OCI-LY7 (cell line): ENCODE results near the gene SPARC. TPM values are rescaled to one million over a fixed set of nuclear protein-coding genes. Genes with fewer than 3 reads are reported as not detected.

ENCODE experiments used
- BruUV-seq: library from RNA; stranded (reverse); fragments of 400-500 nt; replicated peaks from 2 replicates; lab custom pipeline; 2021; lab: Mats Ljungman, UMichigan
- CTCF ChIA-PET: fragments of 300-600 bp; sonication (Branson Sonifier 250); formaldehyde crosslinking; loops from one replicate; lab custom pipeline; 2022; ENCODE audit warnings: antibody characterized with exemption; ENCODE audit not compliant: unreplicated experiment; lab: Charles Lee
- POLR2A ChIA-PET: fragments of 300-600 bp; sonication (Branson Sonifier 250); formaldehyde crosslinking; loops from one replicate; lab custom pipeline; 2022; ENCODE audit warnings: antibody characterized with exemption; lab: Charles Lee
- DNase-seq: peaks from one replicate; pipeline ENCODE4 v3.0.0-alpha.2; 2015; ENCODE audit warnings: low spot score
- H2AFZ ChIP-seq: fragments of 200-600 bp; sonication (generic), shearing (Covaris generic); 2 replicates; pipeline ENCODE4 v1.6.1; 2014; ENCODE audit warnings: mild to moderate bottlenecking, antibody characterized with exemption, low read length, moderate library complexity
- H3K27ac ChIP-seq: fragments of 200-600 bp; sonication (generic); 2 replicates; pipeline ENCODE4 v1.5.1; 2014; ENCODE audit warnings: mixed run types, low read depth, mild to moderate bottlenecking, moderate library complexity, low read length, inconsistent platforms; ENCODE audit not compliant: poor library complexity, severe bottlenecking
- H3K36me3 ChIP-seq: fragments of 200-600 bp; sonication (generic); 2 replicates; pipeline ENCODE4 v1.6.1; 2014; ENCODE audit warnings: mild to moderate bottlenecking, antibody characterized with exemption, low read length, moderate library complexity, mixed read lengths; ENCODE audit not compliant: insufficient read depth
- H3K4me1 ChIP-seq: fragments of 200-600 bp; sonication (generic); 2 replicates; pipeline ENCODE4 v1.5.1; 2014; ENCODE audit warnings: mild to moderate bottlenecking, low read length; ENCODE audit not compliant: insufficient read depth, poor library complexity, severe bottlenecking
- H3K4me2 ChIP-seq: fragments of 200-600 bp; sonication (generic); 2 replicates; pipeline ENCODE4 v1.6.1; 2014; ENCODE audit warnings: mild to moderate bottlenecking, low read length
- H3K4me3 ChIP-seq: fragments of 200-600 bp; sonication (generic); 2 replicates; pipeline ENCODE4 v1.5.1; 2014; ENCODE audit warnings: mild to moderate bottlenecking, low read depth, low read length; ENCODE audit not compliant: poor library complexity, severe bottlenecking
- H3K79me2 ChIP-seq: fragments of 200-600 bp; sonication (generic); 2 replicates; pipeline ENCODE4 v1.6.1; 2016; ENCODE audit warnings: low read depth, mild to moderate bottlenecking, low read length, moderate library complexity, mixed read lengths; ENCODE audit not compliant: insufficient read depth
- H3K9me2 ChIP-seq: fragments of 200-600 bp; sonication (generic); 2 replicates; pipeline ENCODE4 v1.6.1; 2016; ENCODE audit warnings: mild to moderate bottlenecking, low read length, mixed read lengths; ENCODE audit not compliant: insufficient read depth
- H3K9me3 ChIP-seq: fragments of 200-600 bp; sonication (generic); 2 replicates; pipeline ENCODE4 v1.6.1; 2014; ENCODE audit warnings: mild to moderate bottlenecking, mixed run types, low read length, mixed read lengths
- H4K20me1 ChIP-seq: fragments of 200-600 bp; sonication (generic); 2 replicates; pipeline ENCODE4 v1.6.1; 2014; ENCODE audit warnings: mild to moderate bottlenecking, antibody characterized with exemption, low read length, moderate library complexity, mixed read lengths; ENCODE audit not compliant: insufficient read depth
- CTCF ChIP-seq: fragments of 200-600 bp; sonication (generic); conservative IDR thresholded peaks from 2 replicates; pipeline ENCODE4 v1.5.1; 2014; ENCODE audit warnings: mild to moderate bottlenecking, antibody characterized with exemption, low read length, moderate library complexity, mixed read lengths
- EZH2phosphoT487 ChIP-seq: fragments of 200-600 bp; sonication (generic); IDR thresholded peaks from 2 replicates; pipeline ENCODE4 v1.6.1; 2018; ENCODE audit warnings: low read depth, borderline replicate concordance, mild to moderate bottlenecking, mixed run types, antibody characterized with exemption, low read length, moderate library complexity, mixed read lengths
- intact Hi-C: fragments of 100-400 bp; cut with micrococcal nuclease; formaldehyde crosslinking; loops from one replicate; pipeline ENCODE4 v1.10.0; 2022; ENCODE audit not compliant: unreplicated experiment
- total RNA-seq, 2 experiments: library from RNA; depleted of rRNA in 1 of 2; stranded (reverse); fragments of >200 nt in 1 of 2; shearing (Covaris generic) in 1 of 2; gene quantifications; 2 replicates each; pipeline ENCODE4 v1.2.3, GENCODE V29; 2014 to 2022

The SPARC gene
- total RNA-seq, 2 experiments from 2014 or later = 0.89 TPM; not detected in 1

- TF ChIP-seq CTCF (no peak), EZH2phosphoT487 (no peak)
These were observed 40.4 kb downstream of the SPARC start for GRCh38 chr5:151646334-151646733.

DNA sequence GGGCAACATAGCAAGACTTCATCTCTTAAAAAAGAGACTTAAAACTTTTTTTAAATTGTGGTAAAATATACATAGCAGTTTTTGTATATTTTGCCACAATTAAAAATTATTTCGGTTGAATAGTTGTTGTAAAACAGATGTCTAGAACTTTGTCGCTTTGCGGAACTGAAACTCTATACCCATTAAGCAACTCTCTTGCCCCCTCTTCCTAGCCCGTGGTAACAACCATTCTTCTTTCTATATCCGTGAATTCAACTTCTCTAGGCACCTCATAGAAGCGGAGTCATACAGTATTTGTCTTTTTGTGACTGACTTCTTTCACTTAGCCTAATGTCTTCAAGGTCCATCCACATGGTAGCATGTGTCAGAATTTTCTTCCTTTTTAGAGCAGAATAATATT lies 43.3 kb downstream of the SPARC start:
- no peak overlapping the region for H3K4me2 ChIP-seq
- no peak for TF ChIP-seq EZH2phosphoT487
- no peak for TF ChIP-seq CTCF
- POLR2A ChIA-PET = no interaction called here
- H2AFZ ChIP-seq = no peak overlapping the region
- BruUV-seq = no TSS peak
- DNase-seq = peak; percentile 28
- no peaks in the 10 kb centered on the region for H3K36me3 ChIP-seq
- H3K27ac ChIP-seq = no peak overlapping the region
- no peaks in the 10 kb centered on the region for H3K79me2 ChIP-seq
- intact Hi-C loops = no loop called here
- no peaks in the 10 kb centered on the region for H4K20me1 ChIP-seq
- no peaks in the 10 kb centered on the region for H3K4me1 ChIP-seq
- H3K9me2 ChIP-seq = no peaks in the 10 kb centered on the region
- no peaks in the 10 kb centered on the region for H3K9me3 ChIP-seq
- no peak overlapping the region for H3K4me3 ChIP-seq
- CTCF ChIA-PET = interaction anchor here (1.6 kb wide), 1 partner anchor 9 kb away, joined by 5 read pairs; no protein-coding TSS in a partner anchor

More at GRCh38 chr5:151646334-151646733, 40.4 kb downstream of the SPARC start:
- intact Hi-C loops = no loop called here
- no peak overlapping the region for H3K4me3 ChIP-seq
- DNase-seq = no peak
- H3K9me3 ChIP-seq = no peaks in the 10 kb centered on the region
- ChIA-PET CTCF (no interaction called here), POLR2A (interaction anchor here (1.0 kb wide), 1 partner anchor 22 kb away, joined by 3 read pairs; no protein-coding TSS in a partner anchor)
- H3K4me2 ChIP-seq = no peak overlapping the region
- H3K4me1 ChIP-seq = no peaks in the 10 kb centered on the region
- no peaks in the 10 kb centered on the region for H4K20me1 ChIP-seq
- no peak overlapping the region for H3K27ac ChIP-seq
- no TSS peak for BruUV-seq
- no peak overlapping the region for H2AFZ ChIP-seq
- no peaks in the 10 kb centered on the region for H3K79me2 ChIP-seq
- H3K36me3 ChIP-seq = no peaks in the 10 kb centered on the region
- H3K9me2 ChIP-seq = no peaks in the 10 kb centered on the region

DNA sequence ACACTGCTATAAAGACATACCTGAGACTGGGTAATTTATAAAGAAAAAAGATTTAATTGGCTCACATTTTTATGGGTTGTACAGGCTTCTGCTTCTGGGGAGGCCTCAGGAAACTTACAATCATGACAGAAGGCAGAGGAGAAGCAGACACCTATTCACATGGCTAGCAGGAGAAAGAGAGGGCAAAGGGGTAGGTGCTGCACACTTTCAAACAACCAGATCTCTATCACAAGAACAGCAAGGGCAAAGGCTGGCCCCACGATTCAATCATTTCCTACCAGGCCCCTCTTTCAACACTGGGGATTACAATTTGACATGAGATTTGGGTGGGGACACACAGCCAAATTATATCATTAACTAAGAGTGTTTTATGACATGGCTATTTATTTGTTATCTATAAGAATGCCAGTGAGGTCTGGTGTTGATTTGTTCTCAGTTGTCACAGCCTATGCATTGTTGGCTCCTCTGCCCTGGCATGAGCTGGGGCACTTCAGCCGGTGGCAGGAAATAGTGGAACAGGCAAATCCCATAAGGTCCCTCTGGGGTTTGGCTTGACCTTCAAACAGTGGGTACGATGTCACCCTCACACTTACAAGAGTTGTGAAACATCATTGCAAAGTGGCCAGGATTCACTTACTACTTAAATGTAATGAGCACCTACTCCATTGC lies 44.1 kb downstream of the SPARC start:
- H3K9me2 ChIP-seq = no peaks in the 10 kb centered on the region
- no peaks in the 10 kb centered on the region for H3K9me3 ChIP-seq
- TF ChIP-seq CTCF (no peak), EZH2phosphoT487 (no peak)
- no peak overlapping the region for H3K27ac ChIP-seq
- no peak for DNase-seq
- CTCF ChIA-PET = interaction anchor here (1.6 kb wide), 1 partner anchor 10 kb away, joined by 5 read pairs; no protein-coding TSS in a partner anchor
- POLR2A ChIA-PET = no interaction called here
- no TSS peak for BruUV-seq
- H2AFZ ChIP-seq = no peak overlapping the region
- H3K4me2 ChIP-seq = no peak overlapping the region
- no peak overlapping the region for H3K4me3 ChIP-seq
- no peaks in the 10 kb centered on the region for H3K36me3 ChIP-seq
- intact Hi-C loops = no loop called here
- no peaks in the 10 kb centered on the region for H3K4me1 ChIP-seq
- no peaks in the 10 kb centered on the region for H4K20me1 ChIP-seq
- no peaks in the 10 kb centered on the region for H3K79me2 ChIP-seq
